ENCODE data around the gene MBD4.

The MBD4 gene

DNA sequence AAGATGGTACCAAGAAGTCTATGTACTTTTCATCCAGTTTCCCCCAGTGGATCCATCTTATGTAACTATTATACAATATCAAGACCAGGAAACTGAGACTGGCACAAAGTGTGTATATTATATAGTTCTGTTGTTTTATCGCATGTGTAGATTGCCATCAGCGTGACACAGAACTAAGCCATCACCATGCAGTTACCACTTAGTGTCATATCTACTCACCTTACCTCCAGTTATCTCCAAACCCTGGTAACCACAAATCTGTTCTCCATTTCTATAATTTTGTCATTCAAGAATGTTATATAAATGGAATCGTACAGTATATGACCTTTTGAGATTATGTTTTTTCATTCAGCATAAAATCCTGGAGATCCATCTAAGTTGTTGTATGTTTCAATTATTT is 23.3 kb upstream of the MBD4 start:
- DNase-seq (ENCODE audit: low spot score): no peak

GRCh38 chr3:129462361-129462968 is 22.7 kb upstream of the MBD4 start:
- DNase-seq (ENCODE audit: low spot score): no peak

DNA sequence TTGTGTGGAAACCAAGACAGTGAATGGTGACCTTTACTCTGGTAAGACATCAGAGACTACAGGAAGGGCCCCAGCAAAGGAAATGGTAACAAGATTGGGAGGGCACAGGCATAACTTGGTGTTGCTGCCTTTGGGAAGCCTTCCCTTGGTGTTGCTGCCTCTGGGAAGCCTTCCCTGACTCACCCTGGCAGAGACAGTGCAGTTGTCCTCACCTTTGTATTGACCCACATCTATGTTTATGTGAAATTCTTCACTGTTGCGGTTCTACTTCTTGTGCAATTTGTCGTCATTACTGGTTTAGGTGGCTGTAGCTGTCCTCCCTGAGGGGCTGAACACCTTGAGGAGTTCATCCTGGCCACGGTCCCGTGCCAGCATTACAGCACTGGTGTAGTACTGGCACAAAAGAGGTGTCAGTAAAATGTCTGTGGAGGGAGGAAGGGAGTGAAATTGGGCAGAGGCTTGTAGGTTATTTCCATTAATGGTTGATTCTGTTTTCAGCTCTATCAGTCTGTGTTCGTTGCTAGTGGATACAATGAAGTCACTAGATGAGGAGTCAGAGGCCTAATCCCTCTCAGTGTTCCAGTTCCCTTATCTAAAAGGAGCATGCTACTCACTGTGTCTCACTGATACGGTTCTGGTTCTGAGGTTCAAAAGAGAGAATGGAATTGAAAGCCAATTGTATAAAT is 21.9 kb upstream of the MBD4 start:
- no peak for DNase-seq (ENCODE audit: low spot score)

GRCh38 chr3:129461022-129461421 is 21.3 kb upstream of the MBD4 start:
- DNase-seq (ENCODE audit: low spot score): no peak

GRCh38 chr3:129460572-129460971 is 20.8 kb upstream of the MBD4 start:
- no peak for DNase-seq (ENCODE audit: low spot score)

GRCh38 chr3:129460155-129460554 is 20.4 kb upstream of the MBD4 start:
- DNase-seq (ENCODE audit: low spot score): no peak

DNA sequence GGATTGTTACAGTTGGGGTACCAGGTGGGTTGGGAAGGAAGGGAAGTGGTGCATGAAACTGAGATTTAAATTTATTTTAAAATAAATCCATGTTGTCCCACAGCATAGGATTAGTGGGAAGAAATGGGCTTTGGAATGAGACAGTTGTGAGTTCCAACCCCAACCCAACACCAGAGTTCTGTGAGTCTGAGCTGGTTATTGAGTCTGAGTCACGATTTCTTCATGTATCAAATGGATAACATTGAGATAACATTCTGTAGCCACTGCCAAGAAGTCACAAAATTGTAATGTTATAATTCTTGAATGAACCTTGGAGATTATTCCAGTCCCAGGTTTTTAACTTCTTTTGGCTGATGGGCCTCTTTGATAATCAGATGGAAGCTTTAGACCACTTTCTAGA is 14.0 kb upstream of the MBD4 start:
- no peak for DNase-seq (ENCODE audit: low spot score)

- no peak for DNase-seq (ENCODE audit: low spot score)
These were observed 9.7 kb upstream of the MBD4 start for GRCh38 chr3:129449279-129450115.

DNA sequence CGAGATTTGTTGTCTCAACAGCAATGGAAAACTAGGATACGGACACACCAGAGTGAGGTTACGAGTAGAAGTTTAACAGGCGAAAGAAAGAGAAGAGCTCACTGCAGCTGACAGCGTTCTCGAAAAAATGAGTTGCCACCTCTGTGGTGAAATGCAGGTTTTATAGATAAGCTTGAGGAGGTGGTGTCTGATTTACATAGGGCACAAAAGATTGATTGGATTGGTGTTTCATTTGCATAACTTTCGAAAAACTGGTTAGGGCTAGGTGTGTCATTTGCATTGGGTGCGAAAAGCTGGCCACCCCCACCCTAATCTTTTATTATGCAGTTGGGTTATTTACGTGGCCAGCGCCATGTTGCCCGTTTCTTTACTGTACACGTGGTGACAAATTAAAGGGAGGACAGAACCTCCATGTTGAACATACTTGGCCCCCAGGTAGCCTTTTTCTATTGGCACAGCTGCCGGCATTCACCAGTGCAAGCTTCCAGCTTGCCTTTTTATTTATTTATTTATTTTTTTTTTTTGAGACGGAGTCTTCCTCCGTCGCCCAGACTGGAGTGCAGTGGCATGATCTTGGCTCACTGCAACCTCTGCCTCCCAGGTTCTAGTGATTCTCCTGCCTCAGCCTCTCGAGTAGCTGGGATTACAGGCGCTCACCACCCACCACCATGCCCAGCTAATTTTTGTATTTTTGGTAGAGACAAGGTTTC is 8.6 kb upstream of the MBD4 start:
- DNase-seq (ENCODE audit: low spot score): no peak

GRCh38 chr3:129446926-129447325 is 7.2 kb upstream of the MBD4 start:
- DNase-seq (ENCODE audit: low spot score): no peak

DNA sequence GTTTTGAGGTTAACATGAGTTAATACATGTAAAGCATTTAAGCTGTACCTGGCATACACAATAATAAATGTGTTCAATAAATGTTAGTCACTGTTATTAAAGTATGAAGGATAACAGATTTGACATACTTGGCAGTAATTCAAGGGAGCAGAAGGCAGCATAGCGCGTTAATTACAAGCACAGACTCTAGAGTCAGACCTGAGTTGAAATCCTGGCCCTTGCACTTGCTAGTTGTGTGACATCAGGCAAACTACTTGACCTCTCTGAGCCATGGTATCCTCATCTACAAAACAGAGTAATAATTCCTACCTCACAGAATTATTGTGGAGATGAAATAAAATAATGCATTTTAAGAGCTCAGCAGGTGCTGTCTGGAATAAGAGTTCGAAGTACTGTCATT is 5.7 kb upstream of the MBD4 start:
- no peak for DNase-seq (ENCODE audit: low spot score)

- no peak for DNase-seq (ENCODE audit: low spot score)
These were observed 3.2 kb upstream of the MBD4 start for GRCh38 chr3:129442947-129443346.

DNA sequence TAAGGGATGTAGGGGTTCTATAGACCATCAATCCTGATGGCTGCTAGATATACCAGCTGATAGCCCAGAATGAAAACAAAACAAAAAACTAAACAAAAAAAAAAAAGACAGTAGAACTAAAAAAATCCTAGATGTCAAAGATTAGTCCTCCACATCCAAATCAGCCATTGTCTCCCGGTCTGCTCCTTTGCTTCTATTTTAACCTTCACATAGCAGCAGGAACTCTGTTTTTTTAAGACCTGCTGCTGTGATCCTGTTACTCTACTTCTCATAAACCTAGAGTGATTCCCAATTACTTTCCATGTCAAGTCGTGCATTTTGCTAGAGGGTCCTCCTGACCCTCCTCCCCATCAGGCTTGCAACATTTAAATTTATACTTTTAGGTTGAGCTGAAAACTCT is 2.7 kb upstream of the MBD4 start:
- DNase-seq (ENCODE audit: low spot score): no peak

GRCh38 chr3:129441782-129442181 is 2.0 kb upstream of the MBD4 start:
- no peak for DNase-seq (ENCODE audit: low spot score)

- DNase-seq (ENCODE audit: low spot score): peak; percentile 7
These were observed 1.5 kb upstream of the MBD4 start for GRCh38 chr3:129441215-129441614.

DNA sequence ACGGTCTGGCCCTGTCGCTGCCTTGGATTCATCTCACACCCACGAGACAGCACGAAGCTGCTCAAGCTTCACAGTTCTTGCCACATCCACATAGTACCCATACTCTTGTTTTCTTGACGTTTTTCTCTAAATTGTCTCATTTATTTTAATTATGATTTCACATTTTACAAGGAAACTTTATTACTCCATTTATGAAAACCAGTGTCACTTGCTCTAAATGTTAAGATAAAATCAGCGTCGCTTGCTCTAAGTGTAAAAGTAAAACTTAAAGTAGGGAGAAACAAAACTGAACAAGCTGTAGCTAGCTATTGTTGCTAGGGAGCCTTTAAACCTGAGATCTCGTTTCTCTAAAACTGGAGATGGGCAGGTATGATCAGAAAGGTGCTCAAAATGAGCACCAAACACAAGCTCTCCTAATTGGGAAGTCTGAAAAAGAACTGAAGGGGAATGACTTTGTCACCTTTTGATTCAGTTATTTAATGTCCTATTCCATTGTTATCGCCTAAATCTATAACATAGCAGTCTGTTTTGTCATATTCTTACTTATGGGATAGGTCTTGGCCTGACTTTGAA is 956 bp upstream of the MBD4 start:
- DNase-seq (ENCODE audit: low spot score): no peak

- DNase-seq (ENCODE audit: low spot score): peak; percentile 35
These were observed 427 bp downstream of the MBD4 start for GRCh38 chr3:129439226-129439816.

- DNase-seq (ENCODE audit: low spot score): no peak
These were observed 4.4 kb downstream of the MBD4 start for GRCh38 chr3:129435367-129435766.

- DNase-seq (ENCODE audit: low spot score): no peak
These were observed 5.6 kb downstream of the MBD4 start for GRCh38 chr3:129434140-129434539.

- no peak for DNase-seq (ENCODE audit: low spot score)
These were observed 6.2 kb downstream of the MBD4 start for GRCh38 chr3:129433565-129433964.

DNA sequence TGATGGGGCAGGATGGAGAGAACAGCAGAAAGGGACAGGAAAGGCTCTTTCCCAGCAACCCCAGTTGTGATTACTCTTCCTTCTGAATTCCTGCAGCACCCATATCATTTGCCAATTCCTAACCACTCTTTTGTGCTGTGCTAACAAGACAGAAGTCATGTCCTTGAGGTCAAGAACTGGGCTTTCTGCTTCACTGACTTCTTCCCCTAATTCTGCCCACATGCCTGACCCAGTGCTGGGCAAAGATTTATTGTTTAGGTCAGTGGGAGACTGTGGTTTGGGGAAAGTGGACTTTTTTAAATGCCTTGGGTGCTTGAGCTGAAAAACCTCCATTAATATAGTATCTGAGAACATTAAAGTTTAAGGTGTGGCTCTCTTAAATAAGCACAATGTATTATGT is 7.1 kb downstream of the MBD4 start:
- DNase-seq (ENCODE audit: low spot score): no peak

GRCh38 chr3:129432036-129432435 is 7.7 kb downstream of the MBD4 start:
- DNase-seq (ENCODE audit: low spot score): no peak

Data from CD4-positive, alpha-beta T cell treated with Interleukin-15 for 4 hours (primary cell).